H1 (cell line): Measurements from ENCODE around the gene PRICKLE1. TPM values are rescaled to one million over a fixed set of nuclear protein-coding genes. Genes with fewer than 3 reads are reported as not detected.

Experiments used
- ASH2L ChIP-seq: fragments of 200-600, 300-600 bp; sonication (generic); IDR thresholded peaks from one replicate; pipeline ENCODE4 v1.7.1; 2017; ENCODE audit warnings: low read length
- BACH1 ChIP-seq: IDR thresholded peaks from 2 replicates; pipeline ENCODE4 v1.6.1; 2012; ENCODE audit warnings: low read length, improper control_type of control experiment
- CBX5 ChIP-seq: fragments of 300-800, 300-1000 bp; sonication (generic); IDR thresholded peaks from 2 replicates; pipeline ENCODE4 v1.7.1; 2016; ENCODE audit warnings: antibody characterized with exemption, low read length, low read depth
- CEBPB ChIP-seq: IDR thresholded peaks from 2 replicates; pipeline ENCODE4 v1.6.1; 2012; ENCODE audit warnings: low read depth, low read length
- CHD2 ChIP-seq: IDR thresholded peaks from 2 replicates; pipeline ENCODE4 v1.6.1; 2012; ENCODE audit warnings: low read length, improper control_type of control experiment
- EP300 ChIP-seq, 2 experiments: IDR thresholded peaks; 1 replicate in 1 of 2; 2 replicates in 1 of 2; pipeline ENCODE4 v1.6.1; 2011 to 2012; ENCODE audit warnings: low read depth in 2 of 2, low read length in 2 of 2, mild to moderate bottlenecking in 2 of 2, borderline replicate concordance in 1 of 2, inconsistent platforms in 1 of 2, moderate library complexity in 1 of 2
- GTF2F1 ChIP-seq: IDR thresholded peaks from 2 replicates; pipeline ENCODE4 v1.6.1; 2012; ENCODE audit warnings: low read depth, low read length, improper control_type of control experiment, borderline replicate concordance
- JUN ChIP-seq: IDR thresholded peaks from 2 replicates; pipeline ENCODE4 v1.6.1; 2011; ENCODE audit warnings: low read depth, mild to moderate bottlenecking, improper control_type of control experiment, low read length
- JUND ChIP-seq: IDR thresholded peaks from 2 replicates; pipeline ENCODE4 v1.6.1; 2011; ENCODE audit warnings: mild to moderate bottlenecking, improper control_type of control experiment, low read length
- KDM4A ChIP-seq: IDR thresholded peaks from one replicate; pipeline ENCODE4 v1.7.1; 2012; ENCODE audit warnings: low read depth, mild to moderate bottlenecking, moderate library complexity, low read length, inconsistent platforms; ENCODE audit not compliant: severe bottlenecking
- MAFK ChIP-seq: IDR thresholded peaks from 2 replicates; pipeline ENCODE4 v1.6.1; 2012; ENCODE audit warnings: low read depth, mild to moderate bottlenecking, improper control_type of control experiment, low read length
- NANOG ChIP-seq: IDR thresholded peaks from 2 replicates; pipeline ENCODE4 v1.6.1; 2011; ENCODE audit warnings: low read length, low read depth, mild to moderate bottlenecking, inconsistent platforms; ENCODE audit not compliant: insufficient read depth, poor library complexity, severe bottlenecking
- NRF1 ChIP-seq: IDR thresholded peaks from 2 replicates; pipeline ENCODE4 v1.6.1; 2011; ENCODE audit warnings: mild to moderate bottlenecking, low read depth, low read length, improper control_type of control experiment
- POLR2A ChIP-seq, 2 experiments: IDR thresholded peaks; 1 replicate in 1 of 2; 2 replicates in 1 of 2; pipeline ENCODE4 v1.6.1; 2011; ENCODE audit warnings: low read depth in 2 of 2, low read length in 2 of 2, mild to moderate bottlenecking in 2 of 2; ENCODE audit errors: control extremely low read depth in 1 of 2
- POU5F1 ChIP-seq: IDR thresholded peaks from 2 replicates; pipeline ENCODE4 v1.6.1; 2011; ENCODE audit warnings: low read depth, mild to moderate bottlenecking, low read length, moderate library complexity
- RBBP5 ChIP-seq: IDR thresholded peaks from 2 replicates; pipeline ENCODE4 v1.7.1; 2012; ENCODE audit warnings: low read depth, mild to moderate bottlenecking, inconsistent platforms, low read length, moderate library complexity, borderline replicate concordance
- RFX5 ChIP-seq: IDR thresholded peaks from 2 replicates; pipeline ENCODE4 v1.6.1; 2011; ENCODE audit warnings: low read depth, low read length, improper control_type of control experiment, borderline replicate concordance
- SAP30 ChIP-seq: fragments of 300-600 bp; sonication (generic); IDR thresholded peaks from 2 replicates; pipeline ENCODE4 v1.7.1; 2012; ENCODE audit warnings: low read length, moderate library complexity, mild to moderate bottlenecking, inconsistent platforms; ENCODE audit not compliant: insufficient read depth, insufficient replicate concordance
- SP1 ChIP-seq: IDR thresholded peaks from 2 replicates; pipeline ENCODE4 v1.6.1; 2011; ENCODE audit warnings: low read depth, low read length
- SP2 ChIP-seq: IDR thresholded peaks from 2 replicates; pipeline ENCODE4 v1.6.1; 2012; ENCODE audit warnings: mild to moderate bottlenecking, low read length, inconsistent platforms
- SP4 ChIP-seq: IDR thresholded peaks from 2 replicates; pipeline ENCODE4 v1.6.1; 2012; ENCODE audit warnings: low read length, inconsistent platforms
- SRF ChIP-seq: IDR thresholded peaks from 2 replicates; pipeline ENCODE4 v1.6.1; 2011; ENCODE audit warnings: mild to moderate bottlenecking, low read depth, low read length, moderate library complexity
- TAF1 ChIP-seq: IDR thresholded peaks from 2 replicates; pipeline ENCODE4 v1.6.1; 2011; ENCODE audit warnings: mild to moderate bottlenecking, low read depth, low read length
- TCF12 ChIP-seq: IDR thresholded peaks from 2 replicates; pipeline ENCODE4 v1.6.1; 2011; ENCODE audit warnings: low read depth, mild to moderate bottlenecking, low read length
- TEAD4 ChIP-seq: IDR thresholded peaks from 2 replicates; pipeline ENCODE4 v1.6.1; 2012; ENCODE audit warnings: low read depth, low read length, inconsistent platforms, mixed read lengths
- polyA plus RNA-seq, 7 experiments: library from polyadenylated mRNA; depleted of rRNA in 3 of 7; stranded (reverse) in 5 of 7; unstranded in 2 of 7; fragments of >200 nt in 5 of 7; fragments of 200-250 nt in 2 of 7; gene quantifications; 1 replicate in 5 of 7; 2 replicates in 1 of 7; 4 replicates in 1 of 7; pipeline versions ENCODE4 v1.2.1 to v1.2.3, GENCODE V29; 2011 to 2013; ENCODE audit warnings: missing spikeins in 2 of 7, mixed read lengths in 2 of 7
- total RNA-seq: library from RNA; stranded (reverse); fragmentation: NEBNext Ultra II Directional; extraction: Animal tissue kit (Norgen Biotek cat#: 25700); gene quantifications from 2 replicates; pipeline ENCODE4 v1.2.1, GENCODE V29; 2021
- TF ChIP-seq, protein P1 (sequence below): IDR thresholded peaks from 2 replicates; pipeline ENCODE4 v1.6.1; 2011; ENCODE audit warnings: low read length, improper control_type of control experiment
- TF ChIP-seq, protein P2 (sequence below): IDR thresholded peaks from 2 replicates; pipeline ENCODE4 v1.6.1; 2012; ENCODE audit warnings: inconsistent platforms

PRICKLE1 gene
- total and polyA plus RNA-seq, 2 of the 8 experiments (the other 6 are each of a cell fraction or from before 2014, with no cell fraction given) = 14.0 to 22.4 TPM

DNA sequence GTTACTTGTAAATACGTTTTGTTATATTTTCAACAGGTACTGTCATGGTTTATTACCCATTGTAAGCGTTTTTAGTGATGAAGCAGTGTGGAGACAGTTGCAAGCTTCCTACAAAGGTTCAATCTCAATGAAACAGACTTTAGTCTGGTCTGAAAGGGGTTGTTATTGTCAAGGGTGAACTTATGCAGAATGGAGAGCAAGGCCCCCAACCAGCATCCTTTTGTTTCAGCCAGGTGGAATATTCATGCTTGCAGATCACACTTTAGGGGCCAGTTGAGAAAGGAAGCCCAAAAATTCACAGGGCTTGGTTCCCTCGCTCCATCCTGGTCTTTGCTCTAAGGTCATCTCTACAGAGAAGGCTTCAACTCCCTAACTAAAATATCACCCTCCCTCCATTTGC is 103.7 kb downstream of the PRICKLE1 start (continued):
- TF ChIP-seq RFX5 (no peak), EP300 (IDR thresholded peaks at IDR 0.05; ENCODE audit: borderline replicate concordance in 1 of 2, low read depth in 2 of 2, low read length in 2 of 2) (peak in 1 of 2 experiments; percentile 71; a peak in 1 of 3 replicates), SAP30 (no peak), JUND (no peak; the same call in 1 of the 2 replicates), CHD2 (no peak), CEBPB (no peak), NRF1 (no peak), TCF12 (peak; percentile 90), RBBP5 (no peak), TEAD4 (peak; percentile 53), SP2 (no peak), TAF1 (peak; percentile 42; the same call in 1 of the 2 replicates), NANOG (peak; percentile 89), GTF2F1 (no peak), POLR2A (IDR thresholded peaks at IDR 0.05; ENCODE audit: control extremely low read depth in 1 of 2, low read depth in 2 of 2, low read length in 2 of 2) (peak in 1 of 2 experiments; percentile 52; a peak in 1 of 3 replicates), ASH2L (no peak), SP1 (peak; percentile 35; the same call in 1 of the 2 replicates), KDM4A (no peak), JUN (no peak), SRF (no peak), BACH1 (no peak), MAFK (0 out of 2 replicates have a peak, but pooled peaks have one; percentile 8), SP4 (no peak), POU5F1 (peak; percentile 79), CBX5 (no peak)
- TF ChIP-seq, protein P1, sequence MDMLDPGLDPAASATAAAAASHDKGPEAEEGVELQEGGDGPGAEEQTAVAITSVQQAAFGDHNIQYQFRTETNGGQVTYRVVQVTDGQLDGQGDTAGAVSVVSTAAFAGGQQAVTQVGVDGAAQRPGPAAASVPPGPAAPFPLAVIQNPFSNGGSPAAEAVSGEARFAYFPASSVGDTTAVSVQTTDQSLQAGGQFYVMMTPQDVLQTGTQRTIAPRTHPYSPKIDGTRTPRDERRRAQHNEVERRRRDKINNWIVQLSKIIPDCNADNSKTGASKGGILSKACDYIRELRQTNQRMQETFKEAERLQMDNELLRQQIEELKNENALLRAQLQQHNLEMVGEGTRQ = no peak
- TF ChIP-seq, protein P2, sequence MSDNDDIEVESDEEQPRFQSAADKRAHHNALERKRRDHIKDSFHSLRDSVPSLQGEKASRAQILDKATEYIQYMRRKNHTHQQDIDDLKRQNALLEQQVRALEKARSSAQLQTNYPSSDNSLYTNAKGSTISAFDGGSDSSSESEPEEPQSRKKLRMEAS = no peak
